ENCODE data around the gene RABGGTA. TPM values are rescaled to one million over a fixed set of nuclear protein-coding genes. Genes with fewer than 3 reads are reported as not detected.

Gene RABGGTA
- total RNA-seq, 1 donor from 2014 or later, result 31.1 TPM

GRCh38 chr14:24263848-24264247 is 7.5 kb downstream of the RABGGTA start:
- H3K9me3 Mint-ChIP-seq, result no peaks in the 10 kb centered on the region
- peaks cover 3% of the 10 kb centered on the region for H3K4me1 Mint-ChIP-seq (ENCODE audit: unreplicated experiment)
- TF ChIP-seq CTCF (conservative IDR thresholded peaks at IDR 0.05), result no peak
- no peaks in the 10 kb centered on the region for H3K27me3 Mint-ChIP-seq
- no peak overlapping the region for H3K4me3 Mint-ChIP-seq
- no peak for DNase-seq (ENCODE audit: extremely low spot score, unreplicated experiment)
- peaks cover 4% of the 10 kb centered on the region for H3K36me3 Mint-ChIP-seq
- peak overlapping the region; percentile 86 for H3K27ac Mint-ChIP-seq

- no peaks in the 10 kb centered on the region for H3K9me3 Mint-ChIP-seq
- no peak for DNase-seq (ENCODE audit: extremely low spot score, unreplicated experiment)
- peaks cover 3% of the 10 kb centered on the region for H3K4me1 Mint-ChIP-seq (ENCODE audit: unreplicated experiment)
- peak within 1 kb of the TSS; percentile 86 for H3K27ac Mint-ChIP-seq
- H3K4me3 Mint-ChIP-seq, result no peak within 1 kb of the TSS
- no peak for TF ChIP-seq CTCF (conservative IDR thresholded peaks at IDR 0.05)
- H3K36me3 Mint-ChIP-seq, result peaks cover 4% of the 10 kb centered on the region
- H3K27me3 Mint-ChIP-seq, result no peaks in the 10 kb centered on the region
Measured at GRCh38 chr14:24262821-24263733, 8.3 kb downstream of the RABGGTA start, which contains the start of gene TGM1. TSS of gene TGM1 (minus strand) at chr14:24263177. CDS start at chr14:24262352, 825 bp downstream.

GRCh38 chr14:24261969-24262327 is 9.4 kb downstream of the RABGGTA start:
- Mint-ChIP-seq H3K9me3 (no peaks in the 10 kb centered on the region), H3K27me3 (no peaks in the 10 kb centered on the region)
- no peak for TF ChIP-seq CTCF (conservative IDR thresholded peaks at IDR 0.05)

GRCh38 chr14:24261256-24261968 is 10.0 kb downstream of the RABGGTA start:
- no peaks in the 10 kb centered on the region for H3K9me3 Mint-ChIP-seq
- TF ChIP-seq CTCF (conservative IDR thresholded peaks at IDR 0.05), result no peak
- H3K36me3 Mint-ChIP-seq, result no peaks in the 10 kb centered on the region
- peaks cover 3% of the 10 kb centered on the region for H3K4me1 Mint-ChIP-seq (ENCODE audit: unreplicated experiment)
- peak overlapping the region; percentile 84 for H3K27ac Mint-ChIP-seq
- no peak overlapping the region for H3K4me3 Mint-ChIP-seq
- no peaks in the 10 kb centered on the region for H3K27me3 Mint-ChIP-seq
- no peak for DNase-seq (ENCODE audit: extremely low spot score, unreplicated experiment)

More at GRCh38 chr14:24261969-24262327, 9.4 kb downstream of the RABGGTA start:
- peaks cover 3% of the 10 kb centered on the region for H3K4me1 Mint-ChIP-seq (ENCODE audit: unreplicated experiment)
- H3K4me3 Mint-ChIP-seq, result no peak overlapping the region
- H3K36me3 Mint-ChIP-seq, result no peaks in the 10 kb centered on the region
- no peak for DNase-seq (ENCODE audit: extremely low spot score, unreplicated experiment)
- H3K27ac Mint-ChIP-seq, result no peak overlapping the region

GRCh38 chr14:24260780-24261157 is 10.6 kb downstream of the RABGGTA start:
- Mint-ChIP-seq H3K27ac (peak overlapping the region; percentile 84), H3K4me1 (ENCODE audit: unreplicated experiment) (peaks cover 3% of the 10 kb centered on the region)

More at GRCh38 chr14:24260780-24261157, 10.6 kb downstream of the RABGGTA start:
- no peak for TF ChIP-seq CTCF (conservative IDR thresholded peaks at IDR 0.05)
- no peaks in the 10 kb centered on the region for H3K9me3 Mint-ChIP-seq
- H3K27me3 Mint-ChIP-seq, result no peaks in the 10 kb centered on the region
- H3K36me3 Mint-ChIP-seq, result no peaks in the 10 kb centered on the region
- no peak for DNase-seq (ENCODE audit: extremely low spot score, unreplicated experiment)
- no peak overlapping the region for H3K4me3 Mint-ChIP-seq

Measured in type B pancreatic cell (in vitro differentiated cells).